Thoracic aorta (tissue), 2 donors: ENCODE measurements around the gene CELA2A. TPM values are rescaled to one million over a fixed set of nuclear protein-coding genes. Genes with fewer than 3 reads are reported as not detected.
"Not testable (repeated sequence)": the region's sequence is repeated elsewhere in the genome, so short reads cannot be mapped to it uniquely, and the experiment has no call there.

Source experiments
- ATAC-seq: fragments of 150-250 bp; one replicate; pipeline ENCODE4 v1.8.0; 2017; ENCODE audit warnings: low read depth; ENCODE audit not compliant: insufficient number of reproducible peaks, low FRiP score
- DNase-seq: peaks from one replicate; pipeline ENCODE4 v3.0.0-alpha.2; 2020; ENCODE audit warnings: low spot score
- H3K27ac ChIP-seq, 2 donors: fragments of 200-600 bp; sonication (generic); 1 replicate in 1 of 2; 2 replicates in 1 of 2; pipeline ENCODE4 v1.5.1; 2016; ENCODE audit warnings: mild to moderate bottlenecking in 2 of 2, moderate library complexity in 2 of 2
- H3K27me3 ChIP-seq: fragments of 200-600 bp; sonication (generic); replicated peaks from 2 replicates; pipeline ENCODE4 v1.6.0; 2016; ENCODE audit warnings: mild to moderate bottlenecking; ENCODE audit not compliant: insufficient read depth
- H3K36me3 ChIP-seq: fragments of 200-600 bp; sonication (generic); one replicate; pipeline ENCODE4 v1.5.1; 2016
- H3K4me1 ChIP-seq, 2 donors: fragments of 200-600 bp; sonication (generic); 1 replicate in 1 of 2; 2 replicates in 1 of 2; pipeline versions ENCODE4 v1.5.1 to v1.6.0; 2016; ENCODE audit warnings: low read depth in 2 of 2, mild to moderate bottlenecking in 1 of 2; ENCODE audit not compliant: control insufficient read depth in 1 of 2
- H3K4me3 ChIP-seq: fragments of 200-600 bp; sonication (generic); 2 replicates; pipeline ENCODE4 v1.5.1; 2016; ENCODE audit warnings: mild to moderate bottlenecking
- H3K9me3 ChIP-seq: fragments of 200-600 bp; sonication (generic); 2 replicates; pipeline ENCODE4 v1.5.1; 2016
- total RNA-seq, 2 donors: library from RNA; depleted of rRNA; stranded (reverse); fragments of >200 nt; gene quantifications; one replicate each; pipeline versions ENCODE4 v1.1.0 to v1.2.3, GENCODE V29; 2016
- TF ChIP-seq, protein P1 (sequence below): fragments of 200-600 bp; sonication (generic); IDR thresholded peaks from one replicate; pipeline ENCODE4 v1.5.1; 2019; ENCODE audit warnings: antibody characterized with exemption

Gene CELA2A
- total RNA-seq, 2 donors from 2014 or later, result not detected

- H3K36me3 ChIP-seq, result peaks cover 12% of the 10 kb centered on the region
- no peak overlapping the region for H3K4me3 ChIP-seq
- ATAC-seq (no peak), DNase-seq (no peak)
- H3K9me3 ChIP-seq, result no peaks in the 10 kb centered on the region
- no peak overlapping the region for H3K27ac ChIP-seq
- H3K4me1 ChIP-seq, result no peaks in the 10 kb centered on the region
- TF ChIP-seq, protein P1, sequence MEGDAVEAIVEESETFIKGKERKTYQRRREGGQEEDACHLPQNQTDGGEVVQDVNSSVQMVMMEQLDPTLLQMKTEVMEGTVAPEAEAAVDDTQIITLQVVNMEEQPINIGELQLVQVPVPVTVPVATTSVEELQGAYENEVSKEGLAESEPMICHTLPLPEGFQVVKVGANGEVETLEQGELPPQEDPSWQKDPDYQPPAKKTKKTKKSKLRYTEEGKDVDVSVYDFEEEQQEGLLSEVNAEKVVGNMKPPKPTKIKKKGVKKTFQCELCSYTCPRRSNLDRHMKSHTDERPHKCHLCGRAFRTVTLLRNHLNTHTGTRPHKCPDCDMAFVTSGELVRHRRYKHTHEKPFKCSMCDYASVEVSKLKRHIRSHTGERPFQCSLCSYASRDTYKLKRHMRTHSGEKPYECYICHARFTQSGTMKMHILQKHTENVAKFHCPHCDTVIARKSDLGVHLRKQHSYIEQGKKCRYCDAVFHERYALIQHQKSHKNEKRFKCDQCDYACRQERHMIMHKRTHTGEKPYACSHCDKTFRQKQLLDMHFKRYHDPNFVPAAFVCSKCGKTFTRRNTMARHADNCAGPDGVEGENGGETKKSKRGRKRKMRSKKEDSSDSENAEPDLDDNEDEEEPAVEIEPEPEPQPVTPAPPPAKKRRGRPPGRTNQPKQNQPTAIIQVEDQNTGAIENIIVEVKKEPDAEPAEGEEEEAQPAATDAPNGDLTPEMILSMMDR, result no peak
- H3K27me3 ChIP-seq, result no peaks in the 10 kb centered on the region
These were observed 57.4 kb downstream of the CELA2A start for GRCh38 chr1:15513919-15514318.

DNA sequence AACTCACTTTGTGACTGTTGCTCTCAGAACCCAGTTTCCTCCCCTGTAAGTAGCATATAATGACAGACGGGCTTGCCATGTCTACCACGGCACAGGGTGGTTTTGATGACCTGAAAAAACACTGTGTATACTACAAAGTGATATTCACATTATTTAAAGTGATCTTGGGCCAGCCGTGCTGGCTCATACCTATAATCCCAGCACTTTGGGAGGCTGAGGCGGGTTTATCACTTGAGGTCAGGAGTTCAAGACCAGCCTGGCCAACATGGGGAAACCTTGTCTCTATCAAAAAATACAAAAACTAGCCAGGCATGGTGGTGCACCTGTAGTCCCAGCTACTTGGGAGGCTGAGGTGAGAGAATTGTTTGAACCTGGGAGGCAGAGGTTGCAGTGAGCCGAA is 58.0 kb downstream of the CELA2A start:
- not testable (repeated sequence) for H3K9me3 ChIP-seq, H3K4me3 ChIP-seq, ATAC-seq, DNase-seq, H3K4me1 ChIP-seq, H3K27ac ChIP-seq, H3K27me3 ChIP-seq
- peaks cover 12% of the 10 kb centered on the region for H3K36me3 ChIP-seq

DNA sequence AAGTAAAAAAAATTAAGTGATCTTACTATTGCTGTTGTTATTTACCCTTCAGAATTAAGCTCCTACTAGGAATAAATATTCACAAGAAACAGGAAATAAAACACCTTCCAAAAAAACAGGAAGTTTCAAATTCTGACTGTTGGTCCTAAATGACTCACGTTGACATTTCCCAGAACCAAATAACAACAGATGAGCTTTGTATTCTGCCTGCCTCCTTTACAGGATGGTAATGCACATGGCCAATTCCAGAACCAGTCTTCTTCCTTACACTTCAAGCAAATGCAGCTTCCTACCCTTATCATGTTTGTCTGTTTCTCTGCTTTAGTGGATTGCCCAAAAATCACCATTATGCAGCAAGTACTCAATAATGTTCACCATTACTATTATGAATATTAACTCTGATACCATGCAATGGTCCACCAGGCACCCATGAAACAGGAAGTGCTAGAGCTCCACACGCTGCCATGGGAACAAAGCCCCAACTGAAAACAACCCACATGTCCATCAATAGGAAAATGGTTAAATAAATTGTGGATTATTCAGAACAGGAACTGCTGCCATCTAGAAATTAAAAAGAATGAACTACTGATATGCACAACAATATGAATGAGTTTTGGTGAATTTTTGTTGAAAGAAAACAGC is 58.6 kb downstream of the CELA2A start:
- TF ChIP-seq, protein P1, result no peak
- Histone ChIP-seq H3K27ac (no peak overlapping the region), H3K4me3 (no peak overlapping the region), H3K4me1 (no peaks in the 10 kb centered on the region), H3K27me3 (no peaks in the 10 kb centered on the region), H3K36me3 (peaks cover 12% of the 10 kb centered on the region), H3K9me3 (no peaks in the 10 kb centered on the region)
- DNase-seq (no peak), ATAC-seq (no peak)

DNA sequence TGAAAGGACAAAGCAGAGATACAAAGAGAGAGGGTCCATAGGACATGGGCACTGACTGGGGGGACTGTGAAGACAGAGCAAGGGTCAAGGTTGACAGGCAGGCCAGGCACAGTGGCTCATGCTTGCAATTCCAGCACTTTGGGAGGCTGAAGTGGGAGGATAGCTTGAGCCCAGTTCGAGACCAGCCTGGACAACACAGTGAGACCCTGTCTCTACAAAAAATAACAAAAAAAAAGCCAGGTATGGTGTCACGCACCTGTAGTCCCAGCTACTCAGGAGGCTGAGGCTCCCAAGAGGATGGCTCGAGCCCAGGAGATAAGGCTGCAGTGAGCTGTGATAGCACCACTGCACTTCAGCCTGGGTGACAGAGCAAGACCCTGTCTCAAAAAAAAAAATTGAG is 63.1 kb downstream of the CELA2A start:
- Histone ChIP-seq H3K27me3 (no peaks in the 10 kb centered on the region), H3K4me3 (no peak overlapping the region), H3K27ac (no peak overlapping the region), H3K9me3 (no peaks in the 10 kb centered on the region), H3K4me1 (peaks cover 8 to 12% of the 10 kb centered on the region in 2 donors), H3K36me3 (peaks cover 8% of the 10 kb centered on the region)
- TF ChIP-seq, protein P1, result no peak
- DNase-seq, result no peak
- no peak for ATAC-seq

DNA sequence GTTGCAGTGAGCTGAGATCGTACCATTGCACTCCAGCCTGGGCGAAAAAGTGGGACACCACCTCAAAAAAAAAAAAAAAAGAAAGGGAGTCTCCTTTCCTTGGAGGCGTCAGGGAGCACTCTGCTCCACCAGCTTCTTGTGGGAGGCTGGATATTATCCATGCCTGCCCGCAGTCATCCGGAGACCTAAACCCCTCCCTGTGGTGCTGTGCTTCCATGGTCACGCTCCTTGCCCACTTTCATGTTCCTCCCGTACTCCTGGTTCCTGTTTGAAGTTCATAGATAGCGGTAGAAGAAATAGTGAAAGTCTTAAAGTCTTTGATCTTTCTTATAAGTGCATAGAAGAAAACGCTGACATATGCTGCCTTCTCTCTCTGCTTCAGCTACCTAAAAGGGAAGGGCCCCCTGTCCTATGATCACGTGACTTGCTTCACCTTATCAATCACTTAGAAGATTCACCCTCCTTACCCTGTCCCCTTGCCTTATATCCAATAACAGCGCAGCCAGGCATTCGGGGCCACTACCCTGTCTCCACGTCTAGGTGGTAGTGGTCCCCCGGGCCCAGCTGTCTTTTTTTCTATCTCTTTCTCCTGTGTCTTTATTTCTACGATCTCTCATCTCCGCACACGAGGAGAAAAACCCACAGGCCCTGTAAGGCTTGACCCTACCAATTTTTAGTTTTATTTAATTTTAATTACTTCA is 64.8 kb downstream of the CELA2A start:
- not testable (repeated sequence) for H3K27ac ChIP-seq, H3K36me3 ChIP-seq, H3K4me3 ChIP-seq, H3K9me3 ChIP-seq, DNase-seq, ATAC-seq, H3K27me3 ChIP-seq
- H3K4me1 ChIP-seq, result peaks cover 16 to 23% of the 10 kb centered on the region in 2 donors

Other genes starting within 250 kb of the CELA2A start
- 1 to 10 TPM in 1 of 2 donors, not detected in 1; 4.4 TPM for gene FHAD1, start 209.5 kb upstream of the CELA2A start, total RNA-seq
- 10 to 100 TPM; 36.0 to 71.3 TPM for gene EFHD2, start 46.8 kb upstream of the CELA2A start, total RNA-seq
- under 1 TPM in 1 of 2 donors, not detected in 1; 0.95 TPM for gene CTRC, start 18.3 kb upstream of the CELA2A start, total RNA-seq
- gene CELA2B, start 19.4 kb downstream of the CELA2A start, total RNA-seq, result not detected
- 10 to 100 TPM; 14.2 to 18.8 TPM for gene CASP9, start 67.5 kb downstream of the CELA2A start, total RNA-seq
- 10 to 100 TPM; 14.1 to 28.6 TPM for gene DNAJC16, start 70.1 kb downstream of the CELA2A start, total RNA-seq
- under 1 TPM in 1 of 2 donors, not detected in 1; 0.21 TPM for gene AGMAT, start 128.3 kb downstream of the CELA2A start, total RNA-seq
- 10 to 100 TPM; 19.6 to 37.5 TPM for gene DDI2, start 160.7 kb downstream of the CELA2A start, total RNA-seq
- gene PLEKHM2, start 227.6 kb downstream of the CELA2A start, total RNA-seq, result 10 to 100 TPM; 53.7 to 74.6 TPM